Esophagus muscularis mucosa (tissue), 4 donors: ENCODE results near the gene SLC6A9.

Source experiments
- EP300 ChIP-seq: sonication (generic); formaldehyde crosslinking; IDR thresholded peaks from one replicate; pipeline ENCODE4 v1.6.1; 2017; ENCODE audit warnings: antibody characterized with exemption
- POLR2A ChIP-seq: fragments of 450-650 bp; IDR thresholded peaks from one replicate; pipeline ENCODE4 v1.6.1; 2017; ENCODE audit warnings: antibody characterized with exemption, moderate library complexity, mild to moderate bottlenecking, low read depth
- TF ChIP-seq, protein P1 (sequence below), 3 experiments: fragments of 200-600 bp in 2 of 3; fragments of 450-650 bp in 1 of 3; sonication (generic) in 2 of 3; IDR thresholded peaks; one replicate each; pipeline ENCODE4 v1.5.1; 2017 to 2019; ENCODE audit warnings: antibody characterized with exemption in 3 of 3, mild to moderate bottlenecking in 2 of 3, moderate library complexity in 1 of 3

GRCh38 chr1:43976890-43977289, 54.4 kb downstream of the SLC6A9 start:
- TF ChIP-seq EP300 (no peak), POLR2A (no peak)
- TF ChIP-seq, protein P1, sequence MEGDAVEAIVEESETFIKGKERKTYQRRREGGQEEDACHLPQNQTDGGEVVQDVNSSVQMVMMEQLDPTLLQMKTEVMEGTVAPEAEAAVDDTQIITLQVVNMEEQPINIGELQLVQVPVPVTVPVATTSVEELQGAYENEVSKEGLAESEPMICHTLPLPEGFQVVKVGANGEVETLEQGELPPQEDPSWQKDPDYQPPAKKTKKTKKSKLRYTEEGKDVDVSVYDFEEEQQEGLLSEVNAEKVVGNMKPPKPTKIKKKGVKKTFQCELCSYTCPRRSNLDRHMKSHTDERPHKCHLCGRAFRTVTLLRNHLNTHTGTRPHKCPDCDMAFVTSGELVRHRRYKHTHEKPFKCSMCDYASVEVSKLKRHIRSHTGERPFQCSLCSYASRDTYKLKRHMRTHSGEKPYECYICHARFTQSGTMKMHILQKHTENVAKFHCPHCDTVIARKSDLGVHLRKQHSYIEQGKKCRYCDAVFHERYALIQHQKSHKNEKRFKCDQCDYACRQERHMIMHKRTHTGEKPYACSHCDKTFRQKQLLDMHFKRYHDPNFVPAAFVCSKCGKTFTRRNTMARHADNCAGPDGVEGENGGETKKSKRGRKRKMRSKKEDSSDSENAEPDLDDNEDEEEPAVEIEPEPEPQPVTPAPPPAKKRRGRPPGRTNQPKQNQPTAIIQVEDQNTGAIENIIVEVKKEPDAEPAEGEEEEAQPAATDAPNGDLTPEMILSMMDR (IDR thresholded peaks at IDR 0.05): no peak
